Skin of body (tissue), 2 donors: ENCODE measurements around the gene SGCD. TPM values are rescaled to one million over a fixed set of nuclear protein-coding genes. Genes with fewer than 3 reads are reported as not detected.

Experiments
- DNase-seq: peaks from one replicate; lab custom pipeline; 2025; lab: John Stamatoyannopoulos, UW
- total RNA-seq: library from RNA; depleted of rRNA; stranded (reverse); fragments of >200 nt; gene quantifications from one replicate; pipeline ENCODE4 v1.2.3, GENCODE V29; 2014

Gene SGCD
- total RNA-seq, 1 donor from 2014 or later = 54.5 TPM

DNA sequence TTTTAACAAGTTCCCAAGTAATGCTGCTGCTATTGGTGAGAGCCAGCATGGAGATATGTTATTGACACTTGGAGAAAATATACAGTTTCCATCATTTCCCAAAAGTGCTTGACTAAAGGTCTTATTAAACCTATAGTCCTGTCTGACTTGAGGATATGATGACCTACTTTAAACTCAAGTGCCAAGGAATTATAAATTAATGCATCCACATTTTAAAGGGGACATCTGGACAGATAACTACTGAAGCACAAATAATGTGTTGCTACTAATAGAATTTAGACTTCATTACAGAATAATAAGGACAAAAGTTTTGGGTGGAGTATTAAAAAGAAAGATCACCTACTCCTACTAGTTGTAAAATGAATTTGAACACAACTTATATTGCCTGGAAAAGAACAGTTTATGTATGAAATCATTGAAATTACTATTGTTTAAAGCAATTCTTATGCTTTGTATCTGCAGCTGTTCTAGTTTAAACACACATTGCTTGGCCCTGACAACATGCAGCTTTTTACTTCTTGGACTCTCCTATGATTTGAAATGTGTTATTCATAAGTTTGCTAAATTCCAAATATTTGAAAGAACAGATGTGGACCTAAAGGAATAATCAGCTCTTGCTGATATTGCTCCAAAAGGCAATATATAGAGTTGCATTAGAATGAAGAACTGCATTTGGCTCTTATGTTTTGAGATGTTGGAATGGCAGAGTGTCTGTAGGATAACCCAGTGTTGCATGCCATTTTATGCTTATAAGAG, 73.4 kb downstream of the SGCD start:
- peak; percentile 95 for DNase-seq

DNA sequence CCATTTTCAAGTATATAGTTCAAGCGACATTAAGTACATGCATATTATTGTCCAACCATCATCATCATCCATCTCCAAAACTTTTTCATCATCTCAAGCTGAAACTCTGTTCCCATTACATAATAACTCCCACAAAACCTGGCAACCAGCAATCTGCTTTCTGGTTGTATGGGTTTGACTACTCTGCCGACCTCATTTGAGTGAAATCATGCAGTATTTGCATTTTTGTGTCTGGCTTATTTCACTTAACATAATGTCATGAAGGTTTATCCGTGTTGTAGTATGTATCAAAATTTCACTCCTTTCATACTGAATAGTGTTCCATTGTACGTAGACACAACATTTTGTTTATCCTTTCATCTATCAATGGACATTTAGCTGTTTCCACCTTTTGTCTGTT, 74.8 kb downstream of the SGCD start:
- DNase-seq = no peak

GRCh38 chr5:156402387-156402921, 75.5 kb downstream of the SGCD start:
- peak; percentile 43 for DNase-seq

- DNase-seq = no peak
Observed at GRCh38 chr5:156405988-156406387, 79.0 kb downstream of the SGCD start.

- peak; percentile 56 for DNase-seq
Observed at GRCh38 chr5:156407251-156407650, 80.3 kb downstream of the SGCD start.

GRCh38 chr5:156409834-156410233, 82.9 kb downstream of the SGCD start:
- DNase-seq = no peak

GRCh38 chr5:156411185-156411613, 84.2 kb downstream of the SGCD start:
- DNase-seq = peak; percentile 91

DNA sequence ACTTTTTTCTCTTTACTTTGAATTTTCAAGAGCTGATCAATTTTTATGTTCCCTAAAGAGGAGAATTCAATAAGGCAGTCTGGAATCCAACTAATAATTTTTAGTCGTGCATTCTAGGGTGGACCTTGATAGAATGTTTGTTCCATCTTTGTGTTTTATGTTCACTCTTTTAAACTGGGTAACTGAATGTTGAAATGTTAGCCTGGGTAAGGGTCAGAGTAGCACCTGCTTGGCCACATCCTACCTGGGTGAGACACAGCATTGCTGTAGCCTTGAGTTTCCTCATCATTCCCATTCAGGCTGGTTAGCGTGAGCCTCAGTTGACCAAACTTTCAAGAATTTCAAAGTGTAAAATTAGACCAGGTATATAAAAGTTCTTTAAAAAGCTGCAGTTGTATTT, 85.0 kb downstream of the SGCD start:
- no peak for DNase-seq

DNA sequence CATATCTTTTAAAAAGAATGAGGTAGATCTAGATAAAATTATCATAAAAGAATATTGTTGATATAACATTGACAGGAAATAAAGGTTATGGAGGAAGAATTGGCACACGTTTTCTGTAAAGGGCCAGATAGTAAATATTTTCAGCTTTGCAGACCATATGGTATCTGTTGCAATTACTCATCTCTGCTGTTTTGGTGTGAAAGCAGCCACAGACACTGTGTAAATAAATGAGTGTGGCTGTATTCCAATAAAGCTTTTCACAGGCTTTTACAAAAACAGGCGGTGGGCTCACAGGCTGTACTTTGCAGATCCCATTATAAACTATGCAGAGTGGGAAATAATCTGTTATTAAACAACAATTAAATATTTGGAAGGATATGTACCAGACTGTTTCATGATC, 87.4 kb downstream of the SGCD start:
- no peak for DNase-seq

DNA sequence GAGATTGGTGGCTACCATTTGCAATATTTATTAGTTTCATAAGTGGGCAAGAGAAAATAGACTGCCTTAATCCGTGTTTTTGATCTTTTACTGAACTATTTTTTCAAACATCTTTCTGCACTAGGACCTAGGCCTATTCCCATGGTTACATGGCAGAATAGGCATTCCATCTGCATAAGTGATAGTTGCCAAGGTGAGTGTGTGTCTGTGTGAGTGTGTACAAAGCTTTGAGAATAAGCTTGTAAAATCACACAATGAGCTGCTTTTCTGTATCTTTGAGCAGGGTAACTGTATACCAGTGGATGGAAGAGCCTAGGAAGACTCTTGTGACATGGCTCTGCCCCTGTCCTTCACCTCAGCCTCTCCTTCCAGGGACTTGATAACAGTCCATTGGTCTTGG, 92.7 kb downstream of the SGCD start:
- no peak for DNase-seq

- no peak for DNase-seq
Observed at GRCh38 chr5:156420665-156421064, 93.7 kb downstream of the SGCD start.

DNA sequence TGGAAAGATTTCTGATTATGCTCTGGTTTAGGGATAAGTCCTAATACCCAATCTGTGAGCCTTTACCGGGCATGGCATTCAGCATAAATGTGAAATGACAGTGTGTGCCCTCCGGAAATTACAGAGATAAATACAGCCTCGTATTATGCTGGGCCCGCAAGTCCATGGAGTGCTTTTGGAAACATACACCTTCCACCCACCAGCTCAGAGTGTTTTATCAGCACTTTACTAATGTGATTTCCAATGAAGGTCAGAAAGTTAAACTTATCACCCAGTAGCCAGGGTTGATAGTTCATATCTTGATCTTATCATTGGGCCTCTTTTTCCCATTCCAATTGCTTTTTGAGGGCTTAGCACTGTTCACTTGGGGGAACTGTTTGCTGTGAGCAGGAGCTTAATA, 94.8 kb downstream of the SGCD start:
- no peak for DNase-seq

DNA sequence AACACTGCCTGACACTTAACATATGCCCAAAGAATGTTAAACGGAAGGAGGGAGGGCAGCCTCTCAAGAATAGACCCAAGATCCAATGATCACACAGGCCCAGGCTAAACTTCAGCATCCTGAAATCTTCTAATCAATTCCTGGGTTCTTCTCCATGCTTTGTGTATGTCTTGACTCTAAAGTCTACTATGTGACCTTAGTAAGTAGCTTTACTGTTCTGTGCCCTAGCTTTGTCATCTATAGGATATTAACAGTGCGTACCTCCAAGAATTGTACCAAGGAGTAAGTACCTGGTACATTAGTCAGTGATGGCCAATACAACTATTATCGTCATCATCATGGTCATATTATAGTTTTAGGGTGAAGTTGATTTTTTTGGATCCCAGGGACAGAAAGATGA, 96.6 kb downstream of the SGCD start:
- DNase-seq = no peak

- DNase-seq = no peak
Observed at GRCh38 chr5:156427315-156427714, 100.4 kb downstream of the SGCD start.

DNA sequence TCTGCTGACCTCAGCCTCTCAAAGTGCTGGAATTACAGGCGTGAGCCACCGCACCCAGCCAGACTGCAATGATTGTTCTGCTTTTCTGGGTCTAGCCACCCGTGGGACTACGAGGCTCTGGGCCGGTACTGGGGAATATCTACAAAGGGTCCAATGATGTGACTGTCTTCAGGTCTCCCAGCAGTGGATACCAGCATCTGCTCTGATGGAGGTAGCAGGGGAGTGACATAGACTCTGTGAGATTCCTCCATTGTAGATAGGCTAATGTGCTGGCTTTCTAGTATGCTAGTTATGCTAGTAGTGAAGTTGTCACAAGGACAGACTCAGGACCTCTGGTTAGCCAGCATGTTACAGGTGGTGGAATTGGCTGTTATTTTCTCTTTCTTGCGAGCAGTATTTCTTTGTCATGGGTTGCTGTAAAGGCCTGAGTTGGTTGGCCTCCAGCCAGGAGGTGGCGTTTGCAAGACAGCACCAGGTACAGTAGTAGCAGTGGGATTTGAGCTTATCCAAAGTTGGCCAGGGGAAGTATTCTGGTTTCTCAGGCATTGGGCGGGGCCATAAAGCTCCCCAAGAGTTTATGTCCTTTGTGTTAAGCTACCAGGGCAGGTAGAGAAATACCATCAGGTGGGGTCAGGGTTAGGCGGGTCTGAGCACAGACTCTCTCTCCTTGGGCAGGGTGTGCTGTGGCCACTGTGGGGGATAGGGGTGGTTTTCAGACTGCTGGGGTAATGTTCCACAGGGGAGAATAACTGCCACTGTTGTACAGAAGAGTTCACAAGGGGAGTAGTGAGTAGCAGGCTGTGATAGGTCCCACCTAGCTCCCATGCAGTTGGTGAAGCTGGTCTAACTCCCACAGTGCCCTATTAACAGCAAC, 105.2 kb downstream of the SGCD start:
- DNase-seq = no peak

- no peak for DNase-seq
Observed at GRCh38 chr5:156432830-156433105, 105.8 kb downstream of the SGCD start.

- DNase-seq = no peak
Observed at GRCh38 chr5:156434471-156434870, 107.5 kb downstream of the SGCD start.

DNA sequence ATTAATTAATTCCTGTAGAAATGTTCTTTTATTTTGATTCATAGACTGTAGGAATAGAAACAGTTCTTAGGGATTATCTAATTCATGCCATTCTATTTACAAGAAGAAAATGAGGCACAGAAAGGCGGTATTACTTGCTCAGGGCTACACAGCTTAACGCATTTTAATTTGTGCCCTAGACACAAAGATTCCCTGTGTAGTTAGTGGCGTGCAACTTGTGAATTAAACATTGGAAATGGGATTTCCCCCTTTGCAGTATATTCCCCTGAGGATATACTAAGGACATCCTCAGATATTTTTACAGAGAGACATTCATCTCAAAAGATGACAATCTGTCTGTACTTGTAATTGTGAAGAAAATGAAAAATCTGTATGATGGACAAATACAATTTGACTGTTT, 108.1 kb downstream of the SGCD start:
- DNase-seq = peak; percentile 11

GRCh38 chr5:156438076-156438475, 111.1 kb downstream of the SGCD start:
- no peak for DNase-seq

DNA sequence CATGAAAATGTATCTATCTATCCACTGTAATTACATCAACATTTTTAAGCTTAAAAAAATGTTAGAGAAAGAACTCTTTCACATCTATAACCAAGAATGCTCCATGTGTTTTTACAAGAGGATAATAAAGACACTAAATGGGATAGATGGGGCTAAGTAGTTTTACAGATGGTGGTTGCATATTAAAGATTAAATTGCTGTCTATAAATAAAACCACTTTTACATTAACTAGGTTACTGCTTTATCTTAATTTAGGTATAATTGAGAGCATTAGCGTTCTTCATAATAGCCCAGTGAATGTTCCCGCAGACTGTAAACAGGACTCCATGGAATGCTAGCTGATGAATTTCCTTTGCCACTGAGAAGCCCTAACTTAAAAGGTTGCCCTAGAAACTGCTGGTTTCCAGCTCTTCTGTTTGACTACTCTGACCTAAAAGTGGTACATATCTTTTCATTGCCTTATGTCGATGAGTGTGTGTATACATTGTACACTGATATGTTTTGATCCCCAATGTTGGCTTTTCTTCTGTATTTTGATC, 117.9 kb downstream of the SGCD start:
- no peak for DNase-seq

DNA sequence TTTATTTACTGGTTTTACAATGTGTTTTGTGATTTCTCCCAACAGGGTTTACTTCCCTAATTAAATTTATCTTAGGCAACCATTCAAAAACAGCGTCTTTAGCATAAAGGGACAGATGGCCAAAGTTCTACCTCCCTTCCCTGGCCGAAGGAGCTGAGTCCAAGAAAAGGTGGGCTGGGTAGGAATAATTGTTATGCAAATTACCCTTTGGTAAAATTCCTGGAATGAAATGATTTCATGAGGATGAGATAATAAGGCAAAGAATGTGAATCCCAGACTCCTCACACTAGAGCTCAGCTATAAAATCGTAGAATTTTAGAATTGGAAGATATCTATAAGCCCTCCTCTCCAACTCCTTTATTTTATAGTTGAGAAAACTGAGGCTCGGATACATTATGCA, 119.6 kb downstream of the SGCD start:
- DNase-seq = no peak

DNA sequence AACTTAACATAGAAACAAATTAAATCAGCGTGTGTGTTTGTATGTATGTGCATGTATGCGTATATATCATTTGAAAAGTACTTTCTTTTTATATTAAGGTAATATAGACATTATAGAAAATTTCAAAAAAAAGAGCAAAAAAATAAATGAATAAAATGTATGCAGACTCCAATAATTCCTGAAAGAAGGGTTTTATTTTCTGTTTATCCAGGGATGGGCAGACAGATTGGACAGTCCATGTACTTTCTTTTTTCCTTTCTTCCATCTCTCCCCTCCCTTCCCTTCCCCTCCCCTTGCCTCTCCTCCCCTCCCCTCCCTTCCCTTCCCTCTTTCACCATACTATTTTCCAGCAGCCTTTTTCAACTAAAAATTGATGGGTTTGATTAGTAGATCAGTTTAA, 123.8 kb downstream of the SGCD start:
- no peak for DNase-seq
